ENCODE data around the gene POLR3GL.
"Not testable (repeated sequence)": the region's sequence is repeated elsewhere in the genome, so short reads cannot be mapped to it uniquely, and the experiment has no call there.

The POLR3GL gene

DNA sequence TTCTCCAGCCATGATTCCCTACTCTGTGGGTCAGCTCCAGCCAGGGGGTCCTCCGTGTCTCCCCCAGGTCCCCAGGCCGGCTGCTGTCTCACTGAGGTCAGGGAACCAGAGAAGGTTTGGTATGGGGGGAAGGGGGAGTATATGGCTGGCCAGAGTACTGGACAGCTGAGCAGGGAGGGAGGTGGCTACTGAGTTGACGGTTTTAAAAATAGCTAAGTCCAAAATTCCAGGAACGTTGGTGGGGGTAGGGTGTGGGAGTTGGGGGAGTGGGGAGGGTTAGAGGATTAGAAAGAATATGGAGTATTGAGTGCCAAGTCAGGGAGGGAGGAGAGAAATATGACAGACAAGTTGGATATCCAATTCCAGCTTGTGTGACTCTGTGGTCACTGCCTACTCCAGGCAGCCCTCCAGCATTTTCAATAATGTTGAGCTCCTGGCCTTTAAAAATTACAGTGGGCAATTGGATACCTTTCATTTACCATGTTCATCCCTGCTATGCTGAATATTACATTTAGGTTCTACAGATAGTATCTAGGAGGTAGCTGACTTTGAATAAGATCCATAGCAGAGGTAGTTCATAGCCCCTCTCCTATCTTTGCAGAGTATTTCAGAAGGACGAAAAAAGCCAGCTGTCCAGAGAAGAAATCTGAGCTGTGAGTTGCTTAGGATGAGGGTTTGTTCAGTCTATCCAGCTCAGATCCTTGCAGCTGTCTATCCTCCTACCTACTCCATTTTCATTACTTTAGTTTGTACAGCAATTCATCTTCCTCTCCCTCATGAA is 57.3 kb downstream of the POLR3GL start, which contains the start of gene HJV:
HJV (minus strand) TSS at position 114 of the 781 bp plus-strand sequence. CDS start 1,504 bp downstream, outside the sequence.
- no peak for FAIRE-seq

DNA sequence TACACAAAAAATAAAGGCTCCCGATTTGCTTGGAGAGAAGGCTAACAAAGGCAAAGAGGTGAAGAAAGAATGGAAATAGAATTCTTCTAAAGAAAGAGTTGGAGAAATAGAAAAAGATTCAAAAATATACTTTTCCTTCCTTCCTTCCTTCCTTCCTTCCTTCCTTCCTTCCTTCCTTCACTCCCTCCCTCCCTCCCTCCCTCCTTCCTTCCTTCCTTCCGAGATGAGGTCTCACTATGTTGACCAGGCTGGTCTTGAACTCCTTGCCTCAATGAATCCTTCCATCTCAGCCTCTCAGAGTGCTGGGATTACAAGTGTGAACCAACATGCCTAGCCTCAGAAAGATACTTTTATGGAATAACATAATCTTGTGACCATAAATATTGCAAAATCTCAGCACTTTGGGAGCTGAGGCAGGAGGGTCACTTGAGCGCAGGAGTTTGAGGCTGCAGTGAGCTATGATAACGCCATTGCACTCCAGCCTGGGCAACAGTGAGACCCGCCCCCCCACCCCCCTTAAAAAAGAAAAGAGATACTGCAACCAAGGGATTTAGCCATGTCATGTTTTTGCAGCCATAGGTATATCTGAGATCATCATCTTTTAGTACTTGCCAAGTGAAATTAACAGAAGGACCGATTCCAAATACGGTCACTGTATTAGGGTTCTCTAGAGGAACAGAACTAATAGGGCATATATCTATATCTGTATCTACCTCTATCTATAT is 58.1 kb downstream of the POLR3GL start:
- no peak for FAIRE-seq

DNA sequence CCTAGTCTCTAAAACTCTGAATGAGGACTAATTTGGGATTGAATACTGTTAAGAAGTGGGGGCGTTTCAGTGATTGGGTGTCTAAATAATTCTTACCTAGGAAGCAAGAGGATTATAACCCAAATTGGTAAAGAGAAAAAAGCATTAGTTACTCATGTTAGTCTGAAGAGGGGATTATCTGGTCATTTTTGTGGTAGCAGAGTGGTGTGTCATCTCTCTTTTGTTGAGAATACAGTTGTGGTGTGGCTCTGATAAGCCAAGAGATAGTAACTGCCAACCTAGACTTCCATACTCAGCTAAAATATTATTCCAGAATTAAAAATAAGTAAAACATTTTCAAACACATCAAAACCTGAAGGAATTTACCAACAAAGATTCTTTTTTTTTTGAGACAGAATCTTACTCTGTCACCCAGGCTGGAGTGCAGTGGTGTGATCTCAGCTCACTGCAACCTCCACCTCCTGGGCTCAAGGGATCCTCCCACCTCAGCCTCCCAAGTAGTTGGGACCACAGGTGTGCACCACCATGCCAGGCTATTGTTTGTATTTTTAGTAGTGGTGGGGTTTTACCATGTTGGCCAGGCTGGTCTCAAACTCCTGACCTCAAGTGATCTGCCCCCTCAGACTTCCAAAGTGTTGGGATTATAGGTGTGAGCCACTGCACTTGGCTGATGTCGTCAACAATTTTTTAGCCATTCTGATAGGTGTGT is 61.5 kb downstream of the POLR3GL start:
- not testable (repeated sequence) for FAIRE-seq

DNA sequence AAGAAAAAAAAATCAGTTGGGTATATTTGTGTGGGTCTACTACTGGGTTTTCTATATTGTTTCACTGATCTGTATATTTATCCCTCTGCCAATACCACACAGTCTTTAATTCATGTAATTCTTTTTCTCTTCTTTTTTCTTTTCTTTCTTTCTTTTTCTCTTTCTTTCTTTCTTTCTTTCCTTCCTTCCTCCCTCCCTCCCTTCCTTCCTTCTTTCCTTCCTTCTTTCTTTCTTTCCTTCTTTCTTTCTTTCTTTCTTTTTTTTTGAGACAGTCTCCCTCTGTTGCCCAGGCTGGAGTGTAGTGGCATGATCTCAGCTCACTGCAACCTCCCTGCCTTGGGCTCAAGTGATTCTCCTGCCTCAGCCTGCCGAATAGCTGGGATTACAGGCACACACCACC is 62.2 kb downstream of the POLR3GL start:
- FAIRE-seq: not testable (repeated sequence)

Measured in endometrium (tissue), 2 donors.